Measurements from ENCODE around the gene NLGN2. TPM values are rescaled to one million over a fixed set of nuclear protein-coding genes. Genes with fewer than 3 reads are reported as not detected.

Gene NLGN2
- total RNA-seq, 2 donors from 2014 or later: 17.4 to 19.8 TPM

GRCh38 chr17:7411427-7411750, 3.7 kb downstream of the NLGN2 start:
- DNase-seq (no peak), ATAC-seq (replicated peaks in 1 of 2) (no peak)
- Mint-ChIP-seq H3K4me3 (no peak overlapping the region), H3K27ac (no peak overlapping the region), H3K36me3 (ENCODE audit: insufficient read depth in 2 of 2) (no peaks in the 10 kb centered on the region), H3K4me1 (ENCODE audit: low read depth) (no peaks in the 10 kb centered on the region), H3K9me3 (no peaks in the 10 kb centered on the region), H3K27me3 (ENCODE audit: low read depth) (no peaks in the 10 kb centered on the region)

GRCh38 chr17:7413346-7413985, 5.8 kb downstream of the NLGN2 start:
- Mint-ChIP-seq H3K4me1 (ENCODE audit: low read depth) (no peaks in the 10 kb centered on the region), H3K27me3 (ENCODE audit: low read depth) (no peaks in the 10 kb centered on the region), H3K4me3 (no peak overlapping the region), H3K27ac (no peak overlapping the region), H3K9me3 (no peaks in the 10 kb centered on the region), H3K36me3 (ENCODE audit: insufficient read depth in 2 of 2) (no peaks in the 10 kb centered on the region)
- no peak for ATAC-seq (replicated peaks in 1 of 2)
- no peak for DNase-seq

GRCh38 chr17:7414837-7415236, 7.2 kb downstream of the NLGN2 start:
- H3K9me3 Mint-ChIP-seq: no peaks in the 10 kb centered on the region
- H3K36me3 Mint-ChIP-seq (ENCODE audit: insufficient read depth in 2 of 2): no peaks in the 10 kb centered on the region
- ATAC-seq (replicated peaks in 1 of 2) (no peak), DNase-seq (no peak)
- no peak overlapping the region for H3K27ac Mint-ChIP-seq
- no peak overlapping the region for H3K4me3 Mint-ChIP-seq
- no peaks in the 10 kb centered on the region for H3K27me3 Mint-ChIP-seq (ENCODE audit: low read depth)
- H3K4me1 Mint-ChIP-seq (ENCODE audit: low read depth): no peaks in the 10 kb centered on the region

GRCh38 chr17:7415784-7416183, 8.1 kb downstream of the NLGN2 start:
- Mint-ChIP-seq H3K27ac (no peak overlapping the region), H3K4me1 (ENCODE audit: low read depth) (no peaks in the 10 kb centered on the region), H3K4me3 (no peak overlapping the region), H3K27me3 (ENCODE audit: low read depth) (no peaks in the 10 kb centered on the region), H3K9me3 (no peaks in the 10 kb centered on the region), H3K36me3 (ENCODE audit: insufficient read depth in 2 of 2) (no peaks in the 10 kb centered on the region)
- ATAC-seq (replicated peaks in 1 of 2) (no peak), DNase-seq (no peak)

GRCh38 chr17:7416323-7416722, 8.7 kb downstream of the NLGN2 start:
- Mint-ChIP-seq H3K4me1 (ENCODE audit: low read depth) (no peaks in the 10 kb centered on the region), H3K4me3 (no peak overlapping the region), H3K9me3 (no peaks in the 10 kb centered on the region), H3K27me3 (ENCODE audit: low read depth) (no peaks in the 10 kb centered on the region), H3K27ac (no peak overlapping the region), H3K36me3 (ENCODE audit: insufficient read depth in 2 of 2) (no peaks in the 10 kb centered on the region)
- no peak for ATAC-seq (replicated peaks in 1 of 2)
- DNase-seq: no peak

- no peak for ATAC-seq (replicated peaks in 1 of 2)
- no peak for DNase-seq
- no peaks in the 10 kb centered on the region for H3K36me3 Mint-ChIP-seq (ENCODE audit: insufficient read depth in 2 of 2)
- no peaks in the 10 kb centered on the region for H3K27me3 Mint-ChIP-seq (ENCODE audit: low read depth)
- H3K27ac Mint-ChIP-seq: no peak overlapping the region
- H3K9me3 Mint-ChIP-seq: no peaks in the 10 kb centered on the region
- H3K4me3 Mint-ChIP-seq: no peak overlapping the region
- H3K4me1 Mint-ChIP-seq (ENCODE audit: low read depth): no peaks in the 10 kb centered on the region
Observed at GRCh38 chr17:7417056-7417655, 9.5 kb downstream of the NLGN2 start.

GRCh38 chr17:7418472-7419152, 11.0 kb downstream of the NLGN2 start:
- no peaks in the 10 kb centered on the region for H3K9me3 Mint-ChIP-seq
- H3K27me3 Mint-ChIP-seq (ENCODE audit: low read depth): no peaks in the 10 kb centered on the region
- ATAC-seq (replicated peaks in 1 of 2) (no peak), DNase-seq (no peak)
- no peak overlapping the region for H3K4me3 Mint-ChIP-seq
- no peaks in the 10 kb centered on the region for H3K36me3 Mint-ChIP-seq (ENCODE audit: insufficient read depth in 2 of 2)
- no peaks in the 10 kb centered on the region for H3K4me1 Mint-ChIP-seq (ENCODE audit: low read depth)
- no peak overlapping the region for H3K27ac Mint-ChIP-seq

GRCh38 chr17:7419819-7420610, 12.4 kb downstream of the NLGN2 start, which contains the start of gene SPEM1:
Gene SPEM1 (plus strand): TSS chr17:7420324. CDS start chr17:7420385, 61 bp downstream.
- Mint-ChIP-seq H3K4me3 (no peak within 1 kb of the TSS), H3K4me1 (ENCODE audit: low read depth) (no peaks in the 10 kb centered on the region)
- no peak for DNase-seq

GRCh38 chr17:7421186-7421585, 13.5 kb downstream of the NLGN2 start:
- Mint-ChIP-seq H3K36me3 (ENCODE audit: insufficient read depth in 2 of 2) (no peaks in the 10 kb centered on the region), H3K27ac (no peak overlapping the region), H3K27me3 (ENCODE audit: low read depth) (no peaks in the 10 kb centered on the region), H3K4me3 (no peak overlapping the region), H3K4me1 (ENCODE audit: low read depth) (no peaks in the 10 kb centered on the region), H3K9me3 (no peaks in the 10 kb centered on the region)
- no peak for ATAC-seq (replicated peaks in 1 of 2)
- no peak for DNase-seq

More at GRCh38 chr17:7419819-7420610, 12.4 kb downstream of the NLGN2 start, which contains the start of gene SPEM1:
- ATAC-seq (replicated peaks in 1 of 2): no peak
- Mint-ChIP-seq H3K36me3 (ENCODE audit: insufficient read depth in 2 of 2) (no peaks in the 10 kb centered on the region), H3K27ac (no peak within 1 kb of the TSS), H3K27me3 (ENCODE audit: low read depth) (no peaks in the 10 kb centered on the region), H3K9me3 (no peaks in the 10 kb centered on the region)

- Mint-ChIP-seq H3K27ac (no peak overlapping the region), H3K27me3 (ENCODE audit: low read depth) (no peaks in the 10 kb centered on the region), H3K9me3 (no peaks in the 10 kb centered on the region), H3K4me3 (no peak overlapping the region), H3K36me3 (ENCODE audit: insufficient read depth in 2 of 2) (no peaks in the 10 kb centered on the region), H3K4me1 (ENCODE audit: low read depth) (no peaks in the 10 kb centered on the region)
- ATAC-seq (replicated peaks in 1 of 2) (no peak), DNase-seq (no peak)
Observed at GRCh38 chr17:7423679-7424078, 16.0 kb downstream of the NLGN2 start.

GRCh38 chr17:7425316-7425715, 17.7 kb downstream of the NLGN2 start, which contains the start of gene SPEM2:
Gene SPEM2 (plus strand): TSS chr17:7425616. CDS start chr17:7425689, 73 bp downstream.
- H3K4me1 Mint-ChIP-seq (ENCODE audit: low read depth): no peaks in the 10 kb centered on the region
- no peak within 1 kb of the TSS for H3K27ac Mint-ChIP-seq
- DNase-seq (no peak), ATAC-seq (replicated peaks in 1 of 2) (no peak)
- no peaks in the 10 kb centered on the region for H3K36me3 Mint-ChIP-seq (ENCODE audit: insufficient read depth in 2 of 2)
- no peaks in the 10 kb centered on the region for H3K27me3 Mint-ChIP-seq (ENCODE audit: low read depth)
- no peaks in the 10 kb centered on the region for H3K9me3 Mint-ChIP-seq
- no peak within 1 kb of the TSS for H3K4me3 Mint-ChIP-seq

- ATAC-seq (replicated peaks in 1 of 2) (no peak), DNase-seq (no peak)
- Mint-ChIP-seq H3K27ac (no peak overlapping the region), H3K4me1 (ENCODE audit: low read depth) (no peaks in the 10 kb centered on the region), H3K9me3 (no peaks in the 10 kb centered on the region), H3K27me3 (ENCODE audit: low read depth) (no peaks in the 10 kb centered on the region), H3K36me3 (ENCODE audit: insufficient read depth in 2 of 2) (no peaks in the 10 kb centered on the region), H3K4me3 (no peak overlapping the region)
Observed at GRCh38 chr17:7425756-7426155, 18.1 kb downstream of the NLGN2 start.

GRCh38 chr17:7426203-7426863, 18.7 kb downstream of the NLGN2 start:
- Mint-ChIP-seq H3K4me1 (ENCODE audit: low read depth) (no peaks in the 10 kb centered on the region), H3K4me3 (no peak overlapping the region), H3K27me3 (ENCODE audit: low read depth) (no peaks in the 10 kb centered on the region), H3K27ac (no peak overlapping the region), H3K36me3 (ENCODE audit: insufficient read depth in 2 of 2) (no peaks in the 10 kb centered on the region), H3K9me3 (no peaks in the 10 kb centered on the region)
- no peak for ATAC-seq (replicated peaks in 1 of 2)
- DNase-seq: no peak
